GM12892 (cell line): ENCODE results near the gene TUSC2.

Experiments used
- POLR2A ChIP-seq: IDR thresholded peaks from 2 replicates; pipeline ENCODE4 v1.6.1; 2011; ENCODE audit warnings: low read depth, low read length, control low read depth
- POLR2AphosphoS5 ChIP-seq: IDR thresholded peaks from 2 replicates; pipeline ENCODE4 v1.6.1; 2011; ENCODE audit warnings: low read depth, low read length, control low read depth
- TAF1 ChIP-seq: IDR thresholded peaks from 2 replicates; pipeline ENCODE4 v1.6.1; 2011; ENCODE audit warnings: low read depth, mild to moderate bottlenecking, control low read depth, low read length, borderline replicate concordance

DNA sequence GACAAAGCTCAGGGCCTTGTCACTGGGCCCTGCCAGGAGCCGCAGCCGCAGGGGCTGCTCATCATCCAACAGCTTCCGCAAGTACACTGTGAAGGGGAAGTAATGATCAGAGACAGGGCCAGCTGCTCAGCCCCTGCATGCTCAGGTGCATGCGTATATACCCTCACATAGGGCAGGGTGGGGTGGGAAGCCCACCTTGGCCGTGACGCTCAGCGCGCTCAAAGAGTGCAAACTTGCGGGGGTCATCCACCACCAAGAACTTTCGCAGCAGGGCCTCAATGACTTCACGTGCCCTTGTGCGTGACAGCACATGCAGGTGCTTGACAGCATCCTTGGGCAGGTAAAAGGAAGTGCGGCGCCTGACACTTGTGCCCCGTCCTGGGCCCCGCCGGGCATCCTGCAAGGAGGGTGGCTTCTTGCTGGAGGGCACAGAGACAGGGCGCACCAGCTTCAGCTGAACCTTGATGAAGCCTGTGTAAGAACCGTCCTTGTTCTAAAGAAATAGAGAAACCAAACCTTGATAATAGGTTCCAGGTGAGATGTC, 3.4 kb upstream of the TUSC2 start:
- TF ChIP-seq POLR2AphosphoS5: no peak
- TF ChIP-seq POLR2A: no peak
- TF ChIP-seq TAF1: no peak
